ENCODE measurements around the gene SCIN.
"Not testable (repeated sequence)": the region's sequence is repeated elsewhere in the genome, so short reads cannot be mapped to it uniquely, and the experiment has no call there.

DNA sequence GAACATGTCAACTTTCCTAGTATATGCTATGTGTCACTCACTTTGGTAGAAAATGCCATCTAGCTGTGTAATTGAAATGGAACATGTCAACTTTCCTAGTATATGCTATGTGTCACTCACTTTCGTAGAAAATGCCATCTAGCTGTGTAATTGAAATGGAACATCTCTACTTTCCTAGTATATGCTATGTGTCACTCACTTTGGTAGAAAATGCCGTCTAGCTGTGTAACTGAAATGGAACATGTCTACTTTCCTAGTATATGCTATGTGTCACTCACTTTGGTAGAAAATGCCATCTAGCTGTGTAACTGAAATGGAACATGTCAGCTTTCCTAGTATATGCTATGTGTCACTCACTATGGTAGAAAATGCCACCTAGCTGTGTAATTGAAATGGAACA lies 43.8 kb upstream of the SCIN start:
- TF ChIP-seq, protein P1, sequence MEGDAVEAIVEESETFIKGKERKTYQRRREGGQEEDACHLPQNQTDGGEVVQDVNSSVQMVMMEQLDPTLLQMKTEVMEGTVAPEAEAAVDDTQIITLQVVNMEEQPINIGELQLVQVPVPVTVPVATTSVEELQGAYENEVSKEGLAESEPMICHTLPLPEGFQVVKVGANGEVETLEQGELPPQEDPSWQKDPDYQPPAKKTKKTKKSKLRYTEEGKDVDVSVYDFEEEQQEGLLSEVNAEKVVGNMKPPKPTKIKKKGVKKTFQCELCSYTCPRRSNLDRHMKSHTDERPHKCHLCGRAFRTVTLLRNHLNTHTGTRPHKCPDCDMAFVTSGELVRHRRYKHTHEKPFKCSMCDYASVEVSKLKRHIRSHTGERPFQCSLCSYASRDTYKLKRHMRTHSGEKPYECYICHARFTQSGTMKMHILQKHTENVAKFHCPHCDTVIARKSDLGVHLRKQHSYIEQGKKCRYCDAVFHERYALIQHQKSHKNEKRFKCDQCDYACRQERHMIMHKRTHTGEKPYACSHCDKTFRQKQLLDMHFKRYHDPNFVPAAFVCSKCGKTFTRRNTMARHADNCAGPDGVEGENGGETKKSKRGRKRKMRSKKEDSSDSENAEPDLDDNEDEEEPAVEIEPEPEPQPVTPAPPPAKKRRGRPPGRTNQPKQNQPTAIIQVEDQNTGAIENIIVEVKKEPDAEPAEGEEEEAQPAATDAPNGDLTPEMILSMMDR (IDR thresholded peaks at IDR 0.05) = not testable (repeated sequence)
- not testable (repeated sequence) for TF ChIP-seq POLR2A (IDR thresholded peaks at IDR 0.05)
